Left forelimb (tissue), 1 donor: ENCODE data around the gene TELO2.

Experiments used
- DNase-seq: peaks from one replicate; pipeline ENCODE4 v3.0.0-alpha.2; 2018; ENCODE audit warnings: low spot score

TELO2 gene

GRCh38 chr16:1498899-1499676 is 5.9 kb downstream of the TELO2 start:
- DNase-seq, result no peak

DNA sequence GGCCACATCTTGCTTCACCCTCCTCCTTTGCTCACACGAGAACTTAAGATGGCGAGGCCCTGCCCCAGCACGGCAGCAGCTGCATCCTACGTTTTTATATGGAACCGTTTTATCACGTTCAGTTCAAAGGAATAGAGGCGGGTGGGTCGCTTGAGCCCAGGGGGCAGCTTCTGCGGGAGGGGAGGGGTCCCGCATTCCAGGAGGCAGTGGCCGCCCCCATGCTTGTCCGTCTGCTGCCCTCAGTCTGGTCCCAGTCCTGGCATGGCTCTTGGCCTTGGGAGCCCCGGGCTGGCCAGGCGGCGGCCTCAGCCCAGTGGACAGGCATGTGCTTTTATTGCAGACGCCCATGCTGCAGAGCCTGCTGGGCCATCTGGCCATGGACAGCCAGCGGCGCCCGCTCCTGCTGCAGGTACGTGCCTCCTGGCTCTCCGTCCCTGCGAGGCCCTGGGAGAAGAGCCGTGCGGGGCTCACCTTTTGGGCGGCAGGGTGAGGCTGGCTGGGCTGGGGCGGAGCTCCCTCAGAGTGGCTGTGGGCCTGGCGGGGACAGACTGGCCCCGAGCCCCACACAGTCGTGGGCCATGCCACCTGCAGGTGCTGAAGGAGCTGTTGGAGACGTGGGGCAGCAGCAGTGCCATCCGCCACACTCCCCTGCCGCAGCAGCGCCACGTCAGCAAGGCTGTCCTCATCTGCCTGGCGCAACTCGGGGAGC is 6.8 kb downstream of the TELO2 start:
- DNase-seq, result no peak

DNA sequence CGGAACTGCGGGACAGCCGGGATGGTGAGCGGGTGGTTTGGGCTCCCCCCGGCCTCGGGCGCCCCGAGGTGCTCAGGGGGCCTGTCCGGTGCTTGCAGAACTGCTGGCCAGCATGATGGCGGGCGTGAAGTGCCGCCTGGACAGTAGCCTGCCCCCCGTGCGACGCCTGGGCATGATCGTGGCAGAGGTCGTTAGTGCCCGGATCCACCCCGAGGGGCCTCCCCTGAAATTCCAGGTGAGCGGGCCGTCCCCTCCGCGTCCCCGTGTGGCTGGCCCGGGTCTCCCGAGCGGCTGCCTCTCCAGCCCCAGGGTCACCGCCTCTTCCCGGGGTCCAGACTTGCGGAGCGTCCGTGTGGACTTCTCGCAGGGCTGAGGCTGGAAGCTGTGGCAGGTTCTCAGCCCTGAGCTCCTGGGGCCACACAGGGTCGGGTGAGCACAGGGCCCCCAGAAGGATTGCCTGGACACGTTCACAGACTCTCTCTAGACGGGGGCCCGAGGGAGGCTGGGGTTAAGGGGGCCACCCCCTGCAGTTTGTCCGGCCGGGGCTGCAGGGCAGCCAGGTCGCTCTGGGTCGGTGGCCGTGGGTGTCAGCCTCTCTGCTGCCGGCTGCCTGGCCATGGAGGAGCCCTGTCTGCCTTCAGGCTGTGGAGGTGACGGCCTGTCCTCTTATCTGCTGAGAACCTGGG is 7.4 kb downstream of the TELO2 start:
- DNase-seq, result no peak

GRCh38 chr16:1501630-1502029 is 8.5 kb downstream of the TELO2 start:
- no peak for DNase-seq

DNA sequence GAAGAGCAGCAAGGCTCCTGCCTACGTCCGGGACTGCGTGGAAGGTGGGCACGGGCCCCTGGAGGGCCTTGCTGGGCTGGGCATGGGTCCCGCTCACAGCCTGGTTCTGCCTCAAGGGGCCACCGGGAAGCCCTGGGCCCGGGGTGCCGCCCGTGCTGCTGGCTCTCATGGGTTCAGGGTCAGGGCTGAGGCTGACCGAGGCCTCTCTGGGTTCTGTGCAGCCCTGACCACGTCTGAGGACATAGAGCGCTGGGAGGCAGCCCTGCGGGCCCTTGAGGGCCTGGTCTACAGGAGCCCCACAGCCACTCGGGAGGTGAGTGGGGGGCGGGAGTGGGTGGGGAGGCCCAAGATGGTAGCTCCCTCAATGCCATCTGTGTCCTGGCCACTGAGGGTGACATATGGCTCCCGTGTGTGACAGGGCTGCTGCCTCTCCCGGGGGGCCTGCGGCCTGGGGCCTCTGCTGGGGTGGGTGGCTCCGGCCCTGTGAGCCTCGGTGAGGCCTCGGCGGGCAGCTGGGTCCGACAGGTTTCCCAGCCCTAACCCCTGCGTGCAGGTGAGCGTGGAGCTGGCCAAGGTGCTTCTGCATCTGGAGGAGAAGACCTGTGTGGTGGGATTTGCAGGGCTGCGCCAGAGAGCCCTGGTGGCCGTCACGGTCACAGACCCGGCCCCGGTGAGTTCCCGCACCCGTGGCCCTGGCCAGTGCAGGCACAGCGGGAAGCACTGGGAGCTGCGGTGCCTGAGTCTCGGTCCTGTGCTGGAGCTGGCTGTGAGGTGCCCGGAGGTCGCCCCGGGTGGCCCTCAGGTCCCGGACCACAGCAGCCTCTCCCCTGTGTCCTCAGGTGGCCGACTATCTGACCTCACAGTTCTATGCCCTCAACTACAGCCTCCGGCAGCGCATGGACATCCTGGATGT is 9.2 kb downstream of the TELO2 start:
- no peak for DNase-seq

- DNase-seq, result no peak
These were observed 10.2 kb downstream of the TELO2 start for GRCh38 chr16:1503110-1503955.

- DNase-seq, result no peak
These were observed 12.1 kb downstream of the TELO2 start for GRCh38 chr16:1505073-1505844.

- DNase-seq, result no peak
These were observed 12.8 kb downstream of the TELO2 start for GRCh38 chr16:1505912-1506311.

GRCh38 chr16:1506494-1507213 is 13.5 kb downstream of the TELO2 start:
- no peak for DNase-seq

DNA sequence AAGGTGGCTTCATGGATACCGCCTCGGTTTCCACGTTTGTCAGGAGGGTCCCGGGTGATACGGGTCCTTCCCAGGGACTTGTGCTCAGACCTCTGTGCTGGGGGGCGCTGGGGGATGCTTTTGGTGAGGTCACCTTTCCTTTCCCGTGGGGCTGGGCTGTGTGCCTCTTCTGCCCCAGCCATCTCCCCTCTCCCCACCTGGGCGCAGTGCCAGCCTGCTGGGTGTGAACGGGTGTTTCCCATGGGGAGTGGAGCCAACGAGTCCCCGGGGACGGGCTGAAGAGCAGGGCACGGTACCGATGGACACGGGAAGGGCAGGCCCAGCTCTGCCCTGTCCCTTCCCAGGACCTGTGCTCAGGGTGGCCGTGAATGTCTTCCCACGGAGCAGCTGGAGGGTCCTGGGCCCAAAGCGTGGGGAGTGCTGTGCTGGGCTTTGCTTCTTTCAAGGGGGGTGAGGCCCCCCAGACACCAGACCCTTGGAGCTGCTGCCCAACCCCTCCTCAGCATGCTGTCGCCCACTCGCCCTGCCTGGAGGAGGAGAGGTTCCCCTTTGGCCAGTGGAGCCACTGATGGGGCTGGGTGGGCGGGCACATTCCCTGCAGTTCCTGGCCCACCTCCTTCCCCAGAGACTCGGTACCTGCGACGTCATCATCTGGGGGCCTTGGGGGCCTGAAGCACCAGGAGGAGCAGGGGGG is 15.5 kb downstream of the TELO2 start:
- no peak for DNase-seq

GRCh38 chr16:1509307-1510221 is 16.4 kb downstream of the TELO2 start:
- DNase-seq, result no peak

- no peak for DNase-seq
These were observed 17.1 kb downstream of the TELO2 start for GRCh38 chr16:1510272-1510671.

DNA sequence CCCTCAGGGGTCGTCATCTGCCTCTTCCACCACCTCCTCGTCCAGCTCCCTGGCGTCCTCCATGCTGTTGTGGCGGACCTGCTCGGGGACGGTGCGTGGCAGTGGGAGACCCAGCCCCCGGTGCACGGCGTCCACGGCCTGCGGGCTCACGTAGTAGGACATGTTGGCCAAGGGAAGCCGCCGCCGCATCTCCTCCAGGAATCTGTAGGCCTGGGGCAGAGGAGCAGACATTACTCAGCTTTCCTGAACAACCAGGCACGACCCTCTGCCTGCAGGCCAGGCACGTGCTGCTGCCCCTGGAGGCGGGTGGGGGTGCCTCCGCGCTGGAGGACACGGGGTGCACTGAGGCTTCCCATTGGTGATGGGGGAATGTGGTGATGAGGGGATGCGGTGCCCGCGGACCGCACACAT is 17.8 kb downstream of the TELO2 start:
- DNase-seq, result no peak

- DNase-seq, result no peak
These were observed 18.8 kb downstream of the TELO2 start for GRCh38 chr16:1511662-1512569.

- no peak for DNase-seq
These were observed 19.6 kb downstream of the TELO2 start for GRCh38 chr16:1512774-1513173.

- DNase-seq, result no peak
These were observed 21.3 kb downstream of the TELO2 start for GRCh38 chr16:1514507-1514906.
